ENCODE results near the gene CTU1.
"Not testable (repeated sequence)": the region's sequence is repeated elsewhere in the genome, so short reads cannot be mapped to it uniquely, and the experiment has no call there.

The CTU1 gene

DNA sequence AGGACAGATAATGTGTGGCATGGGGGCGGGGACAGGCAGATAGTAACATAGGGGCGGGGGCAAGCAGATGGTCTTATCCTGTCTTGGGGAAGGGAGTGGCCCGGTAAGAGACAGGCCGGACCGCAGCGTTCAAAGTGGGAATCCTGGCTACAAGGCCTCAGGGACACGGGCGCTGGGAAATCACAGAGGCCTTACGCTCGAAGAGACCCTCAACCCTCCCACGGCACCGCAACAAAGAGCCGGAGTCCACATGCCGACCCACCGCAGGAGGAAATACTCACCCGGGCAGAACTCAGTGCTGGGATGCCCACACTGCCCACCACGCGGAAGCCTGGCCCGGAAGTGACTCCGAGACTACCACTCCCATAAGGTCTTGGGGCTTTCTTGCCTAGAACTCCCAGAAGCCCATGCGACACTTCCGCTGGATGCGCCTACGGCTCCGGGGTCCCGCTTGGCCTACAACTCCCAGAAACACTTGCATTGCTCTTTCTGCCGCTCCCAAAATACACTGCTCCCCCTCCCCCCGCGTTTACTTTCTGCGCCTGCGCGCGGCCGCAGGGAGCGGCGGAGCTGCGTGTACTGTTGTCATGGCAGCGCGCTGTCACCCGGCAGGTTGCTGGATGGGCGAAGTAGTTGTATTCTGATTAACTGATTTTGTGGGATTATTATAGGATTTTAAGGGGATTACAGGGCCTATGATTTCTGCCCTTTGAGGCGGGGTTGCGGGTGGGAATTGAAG lies at the start of gene CTU1:
CTU1 (minus strand) TSS at position 344 of the 739 bp plus-strand sequence. CDS start 3,840 bp downstream, outside the sequence.
- in situ Hi-C loops (cut with MboI; ENCODE audit: low sequenced_read_pairs), result no loop called here

DNA sequence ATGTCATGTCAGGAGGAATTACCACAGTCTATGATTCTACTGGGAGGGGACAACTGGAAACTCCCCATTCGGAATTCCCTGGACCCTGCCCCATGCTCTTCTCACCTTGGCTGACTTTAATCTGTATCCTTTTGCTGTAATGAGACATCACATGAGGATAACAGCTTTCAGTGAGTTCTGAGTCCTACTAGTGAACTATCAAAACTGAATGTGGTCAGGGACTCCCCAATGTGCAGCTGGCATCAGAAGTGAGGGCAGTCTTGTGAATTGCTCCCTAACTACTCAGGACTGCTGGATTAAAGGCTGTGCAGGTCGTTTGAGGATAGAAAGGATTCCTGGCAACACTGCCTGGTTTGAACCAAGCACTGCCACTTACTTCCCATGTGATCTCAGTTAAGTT lies 49.1 kb upstream of the CTU1 start:
- in situ Hi-C loops (cut with MboI; ENCODE audit: low sequenced_read_pairs), result no loop called here

DNA sequence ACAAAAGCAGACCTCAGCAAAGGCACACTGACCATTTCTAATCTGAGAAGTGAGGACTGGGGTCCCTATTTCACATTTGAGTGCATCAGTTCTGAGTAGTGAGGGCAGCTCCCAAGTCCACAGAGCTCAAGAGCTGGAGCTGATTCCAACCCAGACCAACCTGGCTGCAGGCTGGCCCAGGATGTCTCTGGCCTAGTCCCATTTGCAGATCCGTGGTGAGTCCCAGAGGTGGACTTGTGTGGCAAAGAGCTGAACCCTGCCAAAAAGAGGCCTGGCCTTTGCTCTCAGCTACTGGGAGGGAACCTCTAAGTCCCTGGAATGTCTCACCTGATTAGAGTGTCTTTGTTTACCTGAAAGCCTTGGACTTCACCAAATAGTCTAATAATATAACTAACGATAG lies 48.5 kb upstream of the CTU1 start:
- in situ Hi-C loops (cut with MboI; ENCODE audit: low sequenced_read_pairs), result no loop called here

DNA sequence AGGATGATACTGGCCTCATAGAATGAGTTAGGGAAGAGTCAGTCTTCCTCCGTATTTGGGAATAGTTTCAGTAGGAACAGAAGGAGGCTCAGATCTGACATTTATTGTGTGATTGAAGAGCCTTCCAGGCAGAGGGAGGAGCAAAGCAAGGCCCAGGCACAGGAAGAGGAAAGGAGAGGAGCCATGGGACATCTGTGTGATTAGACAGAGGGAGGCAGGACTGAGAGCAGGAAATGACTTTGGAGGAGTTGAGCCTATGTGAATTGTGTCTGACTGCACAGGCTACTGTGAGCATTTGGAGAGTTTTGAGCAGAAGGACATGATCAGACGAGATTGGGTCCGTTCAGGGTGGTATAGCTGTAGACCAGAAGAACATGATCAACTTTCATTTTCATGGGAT lies 42.4 kb upstream of the CTU1 start:
- in situ Hi-C loops (cut with MboI; ENCODE audit: low sequenced_read_pairs), result no loop called here

DNA sequence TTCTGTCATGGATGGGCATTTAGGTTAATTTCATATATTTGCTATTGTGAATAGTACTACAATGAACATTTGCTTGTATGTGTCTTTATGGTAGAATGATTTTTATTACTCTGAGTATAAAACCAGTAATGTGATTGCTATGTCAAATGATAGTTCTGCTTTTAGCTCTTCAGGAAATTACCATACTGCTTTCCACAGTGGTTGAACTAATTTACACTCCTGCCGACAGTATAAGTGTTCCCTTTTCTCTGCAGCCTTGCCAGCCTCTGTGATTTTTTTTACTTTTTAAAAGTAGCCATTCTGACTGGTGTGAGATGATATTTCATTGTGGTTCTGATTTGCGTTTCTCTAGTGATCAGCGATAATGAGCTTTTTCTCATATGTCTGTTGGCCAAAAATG lies 40.4 kb upstream of the CTU1 start:
- in situ Hi-C loops (cut with MboI; ENCODE audit: low sequenced_read_pairs), result no loop called here

DNA sequence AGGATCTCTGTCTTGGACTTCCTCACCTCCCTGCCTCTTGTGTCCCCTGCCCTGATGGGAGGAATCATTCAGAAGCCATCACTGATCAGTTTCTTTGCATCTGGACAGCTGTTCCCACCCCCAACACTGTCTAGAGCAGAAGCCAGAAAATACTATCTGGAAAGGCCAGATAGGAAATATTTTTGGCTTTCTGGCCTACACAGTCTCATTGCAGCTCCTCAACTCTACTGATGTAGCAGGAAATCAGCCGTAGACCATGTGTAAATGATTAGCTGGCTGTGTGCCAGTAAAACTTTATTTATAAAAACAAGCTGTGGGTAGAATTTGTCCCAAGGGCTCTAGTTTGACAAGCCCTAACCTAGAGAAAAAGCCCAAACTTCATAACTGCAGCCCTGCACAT lies 39.5 kb upstream of the CTU1 start:
- in situ Hi-C loops (cut with MboI; ENCODE audit: low sequenced_read_pairs), result no loop called here

DNA sequence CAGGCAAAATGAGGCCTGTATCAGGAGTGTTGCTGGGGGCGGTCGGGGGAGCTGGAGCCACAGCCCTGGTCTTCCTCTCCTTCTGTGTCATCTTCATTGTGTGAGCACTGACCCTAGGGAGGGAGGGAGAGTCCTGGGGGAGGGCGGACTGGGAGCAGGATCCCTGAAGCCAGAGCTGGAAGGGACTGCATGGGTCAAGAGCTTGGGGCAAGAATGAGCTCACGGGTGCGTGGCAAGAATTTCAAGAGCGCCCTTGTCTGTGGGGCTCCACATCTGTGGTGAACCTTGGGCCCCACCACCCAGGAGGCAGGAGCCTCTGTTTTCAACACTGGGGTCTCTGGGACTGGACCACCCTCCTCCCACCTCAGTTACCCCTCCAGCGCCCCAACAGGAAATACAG lies 38.5 kb upstream of the CTU1 start:
- in situ Hi-C loops (cut with MboI; ENCODE audit: low sequenced_read_pairs), result no loop called here

DNA sequence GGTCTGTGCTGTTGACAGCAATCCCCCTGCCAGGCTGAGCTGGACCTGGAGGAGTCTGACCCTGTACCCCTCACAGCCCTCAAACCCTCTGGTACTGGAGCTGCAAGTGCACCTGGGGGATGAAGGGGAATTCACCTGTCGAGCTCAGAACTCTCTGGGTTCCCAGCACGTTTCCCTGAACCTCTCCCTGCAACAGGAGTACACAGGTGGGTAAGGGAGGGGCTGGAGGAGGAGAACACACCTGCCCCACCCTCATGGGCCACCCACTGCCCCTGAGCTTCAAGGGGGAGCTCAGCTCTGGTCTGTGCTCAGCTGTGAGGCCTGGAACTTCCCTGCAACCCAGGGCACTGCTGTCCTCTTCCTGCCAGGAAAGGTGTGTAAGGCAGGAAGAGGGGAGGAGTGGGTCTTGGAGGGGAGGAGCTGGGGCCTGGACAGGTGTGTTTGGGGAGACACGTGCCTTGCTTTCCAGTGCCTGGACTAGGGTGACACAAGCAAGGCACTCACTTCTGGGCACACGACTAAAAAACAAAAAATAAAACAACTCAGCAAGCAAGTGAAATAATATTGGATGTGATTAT lies 37.8 kb upstream of the CTU1 start:
- in situ Hi-C loops (cut with MboI; ENCODE audit: low sequenced_read_pairs), result no loop called here

DNA sequence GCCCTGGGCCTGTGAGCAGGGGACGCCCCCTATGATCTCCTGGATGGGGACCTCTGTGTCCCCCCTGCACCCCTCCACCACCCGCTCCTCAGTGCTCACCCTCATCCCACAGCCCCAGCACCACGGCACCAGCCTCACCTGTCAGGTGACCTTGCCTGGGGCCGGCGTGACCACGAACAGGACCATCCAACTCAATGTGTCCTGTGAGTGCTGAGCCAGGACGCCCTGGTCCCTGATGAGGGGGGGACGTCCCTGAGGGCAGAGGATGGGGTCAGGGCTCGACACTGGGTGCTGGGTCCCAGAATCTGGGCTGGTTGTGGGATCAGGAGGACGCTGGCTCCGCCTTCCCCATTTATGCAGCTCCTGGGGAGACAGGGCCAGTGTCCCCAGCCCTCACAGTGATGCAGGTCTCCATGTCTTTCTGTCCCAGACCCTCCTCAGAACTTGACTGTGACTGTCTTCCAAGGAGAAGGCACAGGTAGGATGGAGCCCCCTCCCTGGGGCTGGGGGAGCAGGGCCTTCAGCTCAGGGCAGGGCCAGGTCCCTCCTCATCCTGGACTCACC lies 36.4 kb upstream of the CTU1 start:
- in situ Hi-C loops (cut with MboI; ENCODE audit: low sequenced_read_pairs), result no loop called here

DNA sequence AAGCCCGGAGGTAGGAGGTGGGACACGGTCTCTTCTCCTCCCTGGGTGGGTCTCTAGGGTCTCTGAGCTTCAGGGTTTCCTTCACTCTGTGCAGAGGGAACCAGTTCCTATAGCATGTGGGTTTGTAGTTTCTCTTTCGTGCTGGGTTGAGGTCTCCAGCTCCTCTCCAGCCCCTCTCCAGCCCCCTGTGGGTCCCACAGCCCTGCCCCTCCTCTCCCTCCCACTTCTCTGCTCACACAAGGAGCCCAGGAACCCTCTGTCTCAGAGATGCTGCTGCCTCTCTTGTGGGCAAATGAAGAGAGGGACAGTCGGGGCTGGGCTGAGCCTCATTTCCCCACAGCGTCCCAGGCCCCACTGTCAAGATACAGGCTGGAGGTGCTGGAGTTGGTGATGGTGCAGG lies 35.3 kb upstream of the CTU1 start:
- in situ Hi-C loops (cut with MboI; ENCODE audit: low sequenced_read_pairs), result no loop called here

GRCh38 chr19:51142809-51143475 lies 34.7 kb upstream of the CTU1 start:
- in situ Hi-C loops (cut with MboI; ENCODE audit: low sequenced_read_pairs), result not testable (repeated sequence)

- in situ Hi-C loops (cut with MboI; ENCODE audit: low sequenced_read_pairs), result no loop called here
These were observed 33.9 kb upstream of the CTU1 start, which contains the start of gene SIGLEC7 for GRCh38 chr19:51142119-51142518. Gene SIGLEC7 (plus strand): TSS chr19:51142301. CDS start chr19:51142370, 69 bp downstream.

GRCh38 chr19:51141181-51141580 lies 33.0 kb upstream of the CTU1 start:
- in situ Hi-C loops (cut with MboI; ENCODE audit: low sequenced_read_pairs), result no loop called here

- in situ Hi-C loops (cut with MboI; ENCODE audit: low sequenced_read_pairs), result no loop called here
These were observed 32.2 kb upstream of the CTU1 start for GRCh38 chr19:51140441-51140840.

DNA sequence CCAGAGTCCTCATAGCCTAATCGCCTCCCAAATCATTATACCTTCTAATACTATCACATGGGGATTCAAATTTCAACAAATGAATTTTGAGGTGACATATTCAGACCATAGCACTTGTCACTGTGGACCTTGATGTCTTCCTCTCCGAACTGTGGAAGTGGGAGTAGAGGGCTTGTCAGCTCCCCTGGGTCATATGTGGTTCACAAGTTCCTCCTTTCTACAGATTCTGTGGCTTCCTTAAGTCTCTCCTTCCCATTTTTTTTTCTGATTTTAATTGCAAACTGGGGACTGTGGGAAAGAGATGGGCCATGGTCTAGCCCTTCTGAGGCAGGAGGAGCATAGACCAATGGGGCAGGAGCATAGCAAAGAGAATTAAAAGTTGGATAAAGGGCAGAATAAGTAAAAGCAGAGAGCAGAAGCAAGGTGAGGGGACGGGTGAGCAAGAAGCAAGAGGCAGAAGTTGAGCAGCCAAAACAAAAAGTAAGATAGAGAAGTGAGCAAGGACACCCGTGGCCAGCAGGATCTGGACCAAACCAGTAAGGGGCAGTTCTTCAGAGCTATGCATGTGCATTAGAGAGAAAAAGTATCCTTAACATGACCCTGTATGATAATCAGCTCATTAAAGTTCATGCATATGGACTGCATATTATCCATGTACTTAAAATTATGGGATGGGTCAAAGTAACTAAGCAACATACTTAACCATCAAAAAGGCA lies 31.2 kb upstream of the CTU1 start:
- in situ Hi-C loops (cut with MboI; ENCODE audit: low sequenced_read_pairs), result no loop called here

DNA sequence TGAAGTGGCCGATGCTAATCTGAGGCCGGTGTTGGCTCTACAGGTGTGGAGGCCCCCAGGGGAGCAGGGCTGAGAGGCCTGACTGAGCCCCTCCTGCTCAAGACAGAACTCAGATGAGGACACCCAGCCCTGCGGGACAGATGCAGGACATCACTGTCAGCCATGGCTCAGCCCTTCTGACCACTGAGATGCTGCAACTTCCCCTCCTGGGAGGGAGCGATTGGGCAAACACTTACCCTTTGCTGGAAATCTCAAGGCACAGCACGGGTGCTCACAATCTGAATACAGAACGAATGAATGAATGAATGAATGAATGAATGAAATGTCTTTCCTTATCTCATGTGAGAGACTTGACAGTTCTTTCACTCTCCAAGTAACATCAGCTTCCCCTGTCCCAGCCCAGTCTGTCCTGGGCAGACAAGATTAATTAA lies 30.4 kb upstream of the CTU1 start:
- in situ Hi-C loops (cut with MboI; ENCODE audit: low sequenced_read_pairs), result no loop called here

GRCh38 chr19:51137792-51138425 lies 29.7 kb upstream of the CTU1 start:
- in situ Hi-C loops (cut with MboI; ENCODE audit: low sequenced_read_pairs), result no loop called here

DNA sequence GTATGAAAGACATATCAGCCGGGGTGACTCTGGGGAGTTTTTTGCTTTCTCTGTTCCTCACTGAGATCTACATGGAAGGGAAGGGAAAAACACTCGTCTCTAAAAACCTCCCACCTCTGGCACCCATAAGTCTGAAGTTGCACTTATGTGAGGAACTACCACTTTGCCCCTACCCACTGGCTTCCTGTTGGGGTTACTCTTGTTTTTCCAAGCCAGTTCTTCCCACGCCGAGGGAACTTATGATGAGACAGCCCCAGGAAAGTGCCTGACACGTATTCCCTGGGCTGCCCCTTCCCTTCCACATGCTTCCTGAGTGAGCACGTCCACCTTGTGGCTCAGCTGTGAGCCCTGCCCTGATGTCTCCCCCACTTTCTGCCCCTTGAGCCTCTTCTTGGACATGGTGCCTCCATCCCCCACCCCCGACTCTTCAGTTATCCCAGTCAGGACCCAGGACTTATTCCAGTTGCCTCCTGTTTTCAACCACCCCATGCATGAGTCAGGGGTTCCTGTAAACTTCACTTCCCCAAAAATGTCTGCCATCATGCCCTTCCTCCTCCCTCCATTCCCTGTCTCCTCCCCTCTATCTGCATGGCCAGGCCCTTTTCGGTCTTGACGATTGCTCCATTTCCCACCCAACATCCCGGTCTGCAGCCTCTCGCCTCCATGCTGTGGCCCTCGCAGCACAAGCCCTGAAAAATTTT lies 28.8 kb upstream of the CTU1 start:
- in situ Hi-C loops (cut with MboI; ENCODE audit: low sequenced_read_pairs), result no loop called here

GRCh38 chr19:51135986-51136762 lies 28.0 kb upstream of the CTU1 start:
- in situ Hi-C loops (cut with MboI; ENCODE audit: low sequenced_read_pairs), result no loop called here
